ENCODE data around the gene RAP1GAP. TPM values are rescaled to one million over a fixed set of nuclear protein-coding genes. Genes with fewer than 3 reads are reported as not detected.
A peak's percentile ranks its signal among the peaks of the same experiment; 100 is the strongest.

RAP1GAP gene
- total and polyA plus RNA-seq, 3 donors from 2014 or later = 7.4 to 8.4 (median 8.0) TPM

- H3K27ac ChIP-seq = no peak overlapping the region
- TF ChIP-seq CTCF (IDR thresholded peaks at IDR 0.05) = no peak
- H3K4me1 ChIP-seq = no peaks in the 10 kb centered on the region
- H3K4me3 ChIP-seq = no peak overlapping the region
- no peaks in the 10 kb centered on the region for H3K9me3 ChIP-seq
- H3K36me3 ChIP-seq (ENCODE audit: low read depth, missing control alignments) = no peaks in the 10 kb centered on the region
- no peak for DNase-seq
- H3K27me3 ChIP-seq = no peaks in the 10 kb centered on the region
- whole genome bisulfite sequencing, 2 donors = 81 to 84% methylated on average over 9 to 10 of the region's 10 CpGs
- intact Hi-C loops (cut with DNase I; ENCODE audit: low total_unique reads) = no loop called here
These were observed 45.7 kb downstream of the RAP1GAP start for GRCh38 chr1:21623410-21623961.

GRCh38 chr1:21622466-21623315, 46.5 kb downstream of the RAP1GAP start:
- DNase-seq = peak; percentile 45
- WGBS, 2 donors = 22 to 27% methylated on average over 16 to 19 of the region's 62 CpGs
- no peaks in the 10 kb centered on the region for H3K9me3 ChIP-seq
- H3K27me3 ChIP-seq = no peaks in the 10 kb centered on the region
- TF ChIP-seq POLR2A (IDR thresholded peaks at IDR 0.05) (no peak), CTCF (IDR thresholded peaks at IDR 0.05) (no peak)
- intact Hi-C loops (cut with DNase I; ENCODE audit: low total_unique reads) = no loop called here
- no peaks in the 10 kb centered on the region for H3K4me1 ChIP-seq
- no peaks in the 10 kb centered on the region for H3K36me3 ChIP-seq (ENCODE audit: low read depth, missing control alignments)
- no peak overlapping the region for H3K27ac ChIP-seq
- peak overlapping the region; percentile 29 to 31 for H3K4me3 ChIP-seq

- Histone ChIP-seq H3K36me3 (ENCODE audit: low read depth, missing control alignments) (no peaks in the 10 kb centered on the region), H3K27ac (no peak overlapping the region), H3K9me3 (no peaks in the 10 kb centered on the region), H3K27me3 (no peaks in the 10 kb centered on the region), H3K4me3 (no peak overlapping the region), H3K4me1 (no peaks in the 10 kb centered on the region)
- intact Hi-C loops (cut with DNase I; ENCODE audit: low total_unique reads) = no loop called here
- 20% methylated on average over 20 of the region's 39 CpGs; no CpG with 5 or more reads in 1 of the 2 donors for WGBS, 2 donors
- no peak for DNase-seq
- no peak for TF ChIP-seq CTCF (IDR thresholded peaks at IDR 0.05)
- TF ChIP-seq POLR2A (IDR thresholded peaks at IDR 0.05) = no peak
These were observed 47.3 kb downstream of the RAP1GAP start for GRCh38 chr1:21621761-21622436.

- intact Hi-C loops (cut with DNase I; ENCODE audit: low total_unique reads) = no loop called here
- Histone ChIP-seq H3K4me3 (no peak overlapping the region), H3K27ac (no peak overlapping the region), H3K9me3 (no peaks in the 10 kb centered on the region), H3K27me3 (no peaks in the 10 kb centered on the region), H3K36me3 (ENCODE audit: low read depth, missing control alignments) (no peaks in the 10 kb centered on the region), H3K4me1 (no peaks in the 10 kb centered on the region)
- no peak for DNase-seq
- 85 to 93% methylated on average over 5 to 7 of the region's 7 CpGs for WGBS, 2 donors
- no peak for TF ChIP-seq CTCF (IDR thresholded peaks at IDR 0.05)
- no peak for TF ChIP-seq POLR2A (IDR thresholded peaks at IDR 0.05)
These were observed 48.1 kb downstream of the RAP1GAP start for GRCh38 chr1:21621051-21621450.
